GM19463 (cell line): ENCODE results near the gene HDGFL1.

Source experiments
- ATAC-seq: cut with Tn5 transposase; IDR thresholded peaks from one replicate; pipeline ENCODE4 v1.9.1; 2021; ENCODE audit warnings: mild to moderate bottlenecking, moderate library complexity; ENCODE audit not compliant: unreplicated experiment

Gene HDGFL1

DNA sequence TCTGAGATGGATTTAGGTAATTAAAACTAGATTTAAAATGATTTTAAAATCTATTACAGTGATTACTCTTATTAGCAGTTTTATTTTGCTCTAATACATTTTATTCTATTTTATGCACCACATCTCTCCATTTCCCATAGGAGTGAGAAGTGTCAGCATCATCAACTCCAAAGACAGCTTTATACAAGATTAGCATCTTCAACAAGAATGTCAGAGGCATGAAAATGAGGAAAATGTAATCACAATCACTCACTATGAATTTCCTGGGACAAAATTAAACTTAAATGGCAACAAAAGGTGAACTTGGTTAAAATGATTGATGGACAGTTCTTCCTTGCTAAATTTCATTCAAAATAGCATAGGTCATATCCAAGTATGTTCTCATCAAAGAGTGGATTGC lies 19.8 kb downstream of the HDGFL1 start:
- ATAC-seq: no peak

DNA sequence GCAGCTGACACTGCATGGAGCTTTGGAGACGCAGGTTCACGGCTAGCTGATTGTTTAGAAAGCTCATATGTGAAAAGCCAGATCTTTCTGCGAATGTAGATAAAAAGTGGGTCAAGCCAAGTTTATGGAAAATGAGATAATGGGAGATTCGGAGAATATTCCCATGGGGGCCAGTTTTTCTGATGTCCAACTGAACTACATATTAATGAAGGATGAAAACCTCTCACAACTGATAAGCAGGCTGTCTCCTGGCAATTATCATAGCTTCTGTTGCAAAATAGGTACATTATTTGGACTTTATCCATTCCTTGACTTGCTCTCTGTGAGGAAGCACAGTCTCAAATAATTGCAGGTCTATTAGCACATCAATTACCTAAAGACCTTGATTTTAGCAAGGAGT lies 21.1 kb downstream of the HDGFL1 start:
- ATAC-seq: no peak

GRCh38 chr6:22593895-22594294 lies 24.5 kb downstream of the HDGFL1 start:
- no peak for ATAC-seq

DNA sequence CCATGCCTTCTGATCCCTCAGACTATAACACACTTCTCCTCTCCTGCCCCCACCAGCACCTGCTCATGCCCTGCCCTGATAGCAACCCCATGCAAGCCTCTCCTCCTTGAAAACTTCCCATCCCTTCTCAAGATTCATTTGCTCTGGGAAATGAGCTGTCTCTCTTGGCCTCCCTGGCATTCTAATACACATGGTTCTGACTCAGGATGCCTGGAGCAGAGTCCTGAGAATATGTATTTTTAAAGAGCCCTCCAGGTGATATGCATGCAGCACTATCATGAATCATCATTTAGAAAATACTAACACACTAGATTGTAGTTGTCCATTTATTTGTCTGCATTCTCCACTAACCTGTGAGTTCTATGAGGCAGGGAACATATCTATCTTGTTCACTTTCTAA lies 26.6 kb downstream of the HDGFL1 start:
- no peak for ATAC-seq

- ATAC-seq: no peak
These were observed 29.0 kb downstream of the HDGFL1 start for GRCh38 chr6:22598339-22598738.

- ATAC-seq: no peak
These were observed 30.7 kb downstream of the HDGFL1 start for GRCh38 chr6:22600059-22600458.

DNA sequence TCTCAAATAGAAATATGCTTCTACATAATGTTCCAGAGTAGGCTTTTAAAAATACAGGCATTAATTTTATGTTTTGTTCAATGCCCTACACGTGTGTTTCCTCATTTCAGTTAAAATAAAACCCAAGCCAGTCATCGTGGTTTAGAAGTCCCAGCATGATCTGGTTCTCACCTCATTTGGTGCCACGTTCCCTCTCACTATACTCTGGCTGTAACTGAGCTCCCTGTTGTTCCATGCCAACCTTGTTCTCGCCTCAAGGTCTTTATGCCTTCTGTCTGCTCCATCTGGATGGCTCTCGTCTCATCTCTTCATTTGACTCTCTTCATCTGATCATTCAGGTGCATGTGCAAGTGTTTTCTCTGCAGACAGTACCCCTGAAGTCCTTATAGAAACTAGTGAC lies 32.6 kb downstream of the HDGFL1 start:
- no peak for ATAC-seq

DNA sequence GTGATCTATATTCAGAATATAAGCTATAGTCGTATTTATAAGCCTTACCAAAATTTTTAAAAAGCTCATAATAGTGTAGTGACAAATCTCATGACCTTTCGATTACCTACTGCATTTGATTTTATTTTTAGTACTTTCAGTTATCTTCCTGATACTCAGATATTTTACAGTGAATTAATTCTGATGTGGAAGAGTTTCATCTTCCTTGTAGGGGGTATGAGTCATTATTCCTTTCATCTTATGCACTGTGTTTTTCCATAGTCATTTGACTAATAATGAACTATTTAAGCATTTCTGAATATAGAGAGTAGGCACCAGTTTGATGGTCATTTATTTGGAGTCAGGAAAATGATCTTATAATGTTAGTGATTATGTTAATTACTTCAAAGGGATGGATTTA lies 36.4 kb downstream of the HDGFL1 start:
- ATAC-seq: no peak

DNA sequence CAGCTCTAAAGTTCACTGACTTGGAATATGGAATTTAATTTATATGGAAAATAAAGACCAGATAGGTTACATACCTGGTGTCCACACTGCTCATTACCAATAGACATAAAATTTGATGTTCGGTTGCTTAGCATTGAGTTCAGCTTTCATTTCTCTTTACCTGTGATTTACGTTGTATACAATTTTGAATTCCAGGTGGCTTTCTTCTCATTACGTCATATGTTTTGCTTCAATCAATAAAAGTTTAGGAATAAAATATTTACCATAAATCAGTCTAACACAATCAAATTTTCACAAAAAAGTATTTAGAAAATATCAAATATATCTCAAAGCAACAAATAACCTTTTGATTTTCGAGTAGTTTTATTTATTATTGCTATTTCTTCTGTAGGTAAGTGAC lies 40.8 kb downstream of the HDGFL1 start:
- ATAC-seq: no peak

DNA sequence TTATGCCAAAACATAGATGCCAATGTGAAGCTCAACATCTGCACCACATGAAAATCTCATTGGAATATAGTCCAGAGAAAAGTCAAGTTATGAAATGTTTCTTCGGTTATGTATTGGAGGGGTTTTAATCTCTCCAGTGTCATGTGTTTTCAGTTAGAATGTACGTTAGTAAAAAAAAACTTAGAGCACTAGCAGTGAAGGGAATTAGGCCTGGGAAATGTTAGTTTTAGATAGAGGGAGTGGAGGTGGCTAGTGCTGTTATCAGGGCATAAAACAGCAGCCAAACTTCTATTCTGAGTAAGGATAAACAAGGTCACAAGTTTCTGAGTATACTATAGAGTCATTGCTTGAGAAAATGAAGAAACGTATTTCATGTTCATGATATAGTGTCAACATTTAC lies 42.9 kb downstream of the HDGFL1 start:
- ATAC-seq: no peak

DNA sequence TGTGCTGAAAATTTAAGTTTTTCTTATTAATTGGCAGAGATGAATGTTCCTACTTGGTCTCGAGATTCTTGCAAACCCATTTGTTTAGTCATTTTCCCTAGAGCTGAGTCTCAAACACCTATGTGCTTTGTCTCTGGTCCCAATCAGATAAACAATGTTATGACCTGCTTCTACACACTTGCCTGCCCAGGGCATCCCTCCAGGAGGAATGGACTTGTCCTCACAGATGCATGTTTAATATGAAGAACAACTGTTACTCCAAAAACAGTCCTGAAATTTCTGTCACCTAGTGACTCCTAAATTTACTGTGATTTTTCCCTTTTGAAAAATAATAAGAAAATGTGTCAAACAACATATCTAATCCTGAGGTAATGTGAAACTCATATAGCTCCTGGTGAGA lies 43.7 kb downstream of the HDGFL1 start:
- ATAC-seq: no peak

GRCh38 chr6:22613695-22614094 lies 44.3 kb downstream of the HDGFL1 start:
- no peak for ATAC-seq

DNA sequence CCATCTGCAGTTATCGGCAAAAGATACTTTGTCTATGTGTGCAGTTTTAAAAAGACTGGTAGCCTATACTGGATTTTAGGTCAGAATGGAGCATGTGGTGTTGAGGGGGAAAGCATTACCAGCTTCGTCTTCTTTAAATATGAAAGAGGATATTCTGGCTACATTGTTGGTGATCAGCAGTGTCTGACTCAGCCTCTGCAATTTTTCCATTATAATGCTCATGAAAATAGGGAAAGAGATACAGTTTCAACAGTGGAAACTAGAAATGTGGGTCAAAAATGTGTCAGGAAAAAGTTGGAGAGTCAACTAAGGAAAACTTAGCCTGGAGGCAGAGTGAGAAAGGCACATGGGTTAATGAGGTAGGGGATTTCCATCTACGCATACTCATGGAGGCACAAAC lies 45.2 kb downstream of the HDGFL1 start:
- ATAC-seq: no peak

DNA sequence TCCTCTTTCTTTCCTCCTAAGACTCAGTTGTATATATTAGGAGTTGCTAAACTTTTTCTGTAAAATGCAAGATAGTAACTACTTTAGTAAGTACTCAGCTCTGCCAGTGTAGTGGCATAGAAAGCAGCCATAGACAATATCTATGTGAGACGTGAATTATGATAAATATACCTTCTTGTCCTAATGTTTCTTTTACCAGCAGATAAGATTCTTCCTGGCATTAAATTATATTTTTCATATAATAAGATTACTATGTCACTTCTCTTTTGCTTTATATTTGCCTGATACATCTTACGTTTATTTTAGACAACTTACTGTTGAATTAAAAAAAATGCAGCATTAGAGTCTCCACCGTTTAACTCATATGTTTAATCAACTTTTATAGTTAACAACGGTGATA lies 51.7 kb downstream of the HDGFL1 start:
- no peak for ATAC-seq
